Measurements from ENCODE around the gene CES5A.
"Not testable (repeated sequence)": the region's sequence is repeated elsewhere in the genome, so short reads cannot be mapped to it uniquely, and the experiment has no call there.

Gene CES5A

DNA sequence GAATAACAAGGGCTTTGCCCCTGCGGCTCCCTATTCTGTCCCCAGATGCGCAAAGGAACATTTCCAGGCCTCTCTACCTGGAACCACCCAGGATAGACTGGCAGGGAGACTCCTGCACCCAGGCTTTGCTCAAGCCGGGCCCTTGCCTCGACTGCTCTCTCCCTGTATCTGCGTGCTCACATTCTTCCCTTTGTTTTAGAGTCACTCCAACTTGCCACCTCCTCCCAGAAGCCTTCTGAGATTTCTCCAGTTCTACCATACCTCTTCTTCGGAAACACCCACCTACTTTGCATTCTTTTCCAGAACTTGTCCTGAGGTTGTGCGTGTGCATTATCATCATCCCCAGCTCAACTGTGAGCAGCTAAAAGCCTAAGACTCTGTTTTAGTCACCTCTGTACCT is 3.0 kb downstream of the CES5A start:
- DNase-seq, result no peak

DNA sequence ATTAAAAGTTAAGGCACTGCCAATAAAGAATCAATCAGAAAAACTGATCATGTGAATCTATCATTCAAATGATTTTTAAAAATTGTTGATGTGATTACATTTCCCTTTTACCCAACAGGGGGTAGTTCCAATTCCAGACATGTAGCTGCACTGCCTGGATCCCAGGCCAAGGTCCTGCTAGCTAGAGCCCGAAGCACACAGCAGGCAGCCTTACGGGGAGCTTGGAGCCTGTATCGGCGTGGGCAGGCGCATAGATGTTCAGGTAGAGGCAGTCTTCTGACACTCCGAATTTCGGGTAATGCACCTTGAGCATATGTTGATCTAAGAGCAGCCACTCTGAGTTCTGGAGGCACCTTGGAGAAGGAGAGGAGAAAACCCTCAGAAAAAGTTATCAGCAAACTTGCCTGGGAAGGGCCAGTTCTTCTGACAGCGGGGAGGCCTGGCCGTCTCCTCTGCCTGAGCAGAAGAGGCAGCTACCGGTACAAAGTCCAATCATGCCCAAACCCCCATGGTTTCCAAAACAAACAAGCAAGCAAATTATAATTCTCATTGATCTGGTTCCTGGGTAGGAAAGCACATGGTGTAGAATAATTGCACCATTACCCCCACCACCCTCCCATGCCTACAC is 3.6 kb downstream of the CES5A start:
- no peak for DNase-seq

DNA sequence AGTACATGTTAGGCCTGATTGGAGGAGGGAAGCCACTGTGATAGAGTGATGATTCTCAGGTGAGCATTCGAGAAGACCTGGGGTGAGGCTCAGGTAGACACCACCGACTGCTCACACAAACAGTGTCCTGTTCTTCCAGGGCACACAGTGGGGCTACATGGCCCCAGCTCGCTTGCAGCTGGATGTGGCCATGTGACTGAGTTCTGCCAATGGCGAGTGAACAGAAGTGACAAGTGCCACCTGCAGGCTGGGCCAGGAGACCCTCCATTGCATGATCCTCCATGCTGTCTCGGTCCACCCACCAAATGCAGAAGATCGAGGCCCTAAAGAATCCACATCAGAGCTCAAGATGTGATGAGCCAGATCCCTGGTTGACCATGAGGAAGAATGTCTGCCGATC is 6.2 kb downstream of the CES5A start:
- no peak for DNase-seq

DNA sequence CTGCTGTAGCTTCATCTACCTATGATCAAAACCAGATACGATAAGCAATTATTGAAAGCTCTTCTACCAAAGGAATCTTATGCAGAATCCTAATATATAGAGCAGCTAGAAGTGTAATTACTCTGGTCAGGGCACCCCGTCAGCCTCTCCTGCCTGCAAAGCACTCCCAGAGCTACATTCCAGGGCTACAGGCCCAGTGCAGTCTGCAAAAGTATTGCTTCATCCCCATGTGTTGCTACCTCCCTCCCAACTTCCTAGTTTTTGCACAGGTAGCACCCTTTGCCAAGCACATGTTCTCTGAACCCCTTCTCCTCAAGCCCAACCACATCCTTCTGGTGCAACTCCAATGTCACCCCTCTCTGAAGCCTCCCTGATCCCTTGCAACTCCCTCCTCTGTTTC is 7.0 kb downstream of the CES5A start:
- DNase-seq, result no peak

DNA sequence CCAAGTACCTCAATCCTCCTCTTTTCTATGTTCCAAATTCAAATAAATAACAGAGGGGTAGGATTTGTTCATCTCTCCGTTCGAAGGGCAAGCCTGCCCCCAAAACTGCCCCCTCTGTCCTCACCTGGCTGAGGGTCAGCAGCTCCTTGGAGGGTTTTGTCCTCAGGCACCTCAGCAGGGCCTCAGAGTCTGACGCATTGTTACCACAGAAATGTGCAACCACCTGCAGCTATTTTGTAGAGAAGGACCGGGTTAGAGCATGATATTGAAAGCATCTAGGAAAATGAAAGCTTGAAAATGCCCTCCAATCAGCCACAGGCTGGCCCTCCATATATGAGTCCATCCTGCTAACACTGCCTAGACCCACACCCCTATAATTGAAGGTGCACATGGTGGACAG is 13.9 kb downstream of the CES5A start:
- DNase-seq, result no peak

DNA sequence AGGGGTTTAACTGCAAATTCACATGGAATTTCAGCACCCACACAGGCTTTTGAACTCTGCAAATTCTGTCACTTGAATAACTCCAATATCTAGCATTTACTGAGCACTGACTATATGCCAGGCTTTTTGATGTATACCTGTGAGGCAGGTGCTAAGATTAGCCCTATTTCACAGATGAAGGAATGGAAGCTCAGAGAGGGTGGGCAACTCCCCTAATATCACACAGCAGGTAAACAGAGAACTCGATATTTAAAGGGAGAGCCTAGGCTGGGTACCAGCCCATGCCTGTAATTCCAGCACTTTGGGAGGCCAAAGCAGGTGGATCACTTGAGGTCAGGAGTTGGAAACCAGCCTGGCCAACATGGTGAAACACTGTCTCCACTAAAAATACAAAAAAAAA is 17.5 kb downstream of the CES5A start:
- not testable (repeated sequence) for DNase-seq

DNA sequence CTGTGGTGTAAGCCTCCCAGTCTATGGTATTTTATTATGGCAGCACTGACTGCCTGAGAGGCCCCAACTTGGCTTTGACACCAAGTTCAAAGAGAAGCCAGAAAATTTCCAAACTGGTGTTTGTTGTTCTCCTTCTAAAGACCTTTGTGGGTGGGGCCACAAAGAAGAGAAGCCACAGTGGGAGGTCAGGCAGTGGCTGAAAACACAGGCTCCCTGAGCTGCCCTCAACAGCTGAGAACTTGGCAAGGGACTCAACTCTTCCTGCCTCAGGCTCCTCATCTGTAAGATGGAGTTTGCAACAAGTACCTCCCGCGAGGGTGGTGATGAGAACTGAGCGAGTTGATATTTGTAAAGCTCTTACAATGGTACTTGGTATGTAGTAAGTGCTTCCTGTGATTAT is 18.2 kb downstream of the CES5A start:
- DNase-seq, result no peak

DNA sequence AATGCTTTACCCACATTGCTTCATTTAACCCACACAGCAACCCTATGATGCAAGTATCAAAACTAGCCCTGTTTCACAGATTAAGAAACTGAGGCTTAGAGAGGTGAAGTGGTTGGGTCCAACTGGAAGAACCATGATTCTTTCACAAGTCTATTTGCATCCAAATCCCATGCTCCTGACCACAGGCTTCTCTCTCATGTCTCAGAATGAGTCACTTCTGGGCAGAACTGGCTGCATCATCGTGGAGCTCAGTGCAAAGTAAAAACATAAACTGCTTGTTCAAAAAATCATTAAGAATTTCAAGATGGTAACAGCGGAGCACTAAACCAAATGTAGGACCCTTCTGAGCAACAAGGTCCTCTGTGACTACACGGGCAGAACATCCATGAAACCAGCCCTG is 22.1 kb downstream of the CES5A start:
- no peak for DNase-seq

DNA sequence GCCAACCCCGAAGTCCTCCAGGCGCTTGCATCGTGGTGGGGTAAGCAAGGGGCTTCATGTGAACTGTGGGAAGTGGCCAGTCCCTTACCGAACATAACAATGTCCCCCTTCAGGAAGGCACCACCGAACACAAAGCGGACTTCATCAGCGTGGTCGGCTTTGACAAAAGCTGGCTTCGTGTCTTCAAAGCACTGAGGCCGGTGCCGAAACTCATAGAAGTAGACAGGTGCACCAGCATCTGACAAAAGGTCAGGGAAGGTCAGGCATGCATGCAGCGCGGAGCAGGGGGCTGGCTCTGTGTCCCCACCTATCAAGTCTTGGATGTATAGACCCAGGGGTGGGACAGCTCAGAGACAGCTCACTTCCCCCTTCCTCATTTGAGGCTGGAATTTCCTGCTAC is 25.6 kb downstream of the CES5A start:
- no peak for DNase-seq

DNA sequence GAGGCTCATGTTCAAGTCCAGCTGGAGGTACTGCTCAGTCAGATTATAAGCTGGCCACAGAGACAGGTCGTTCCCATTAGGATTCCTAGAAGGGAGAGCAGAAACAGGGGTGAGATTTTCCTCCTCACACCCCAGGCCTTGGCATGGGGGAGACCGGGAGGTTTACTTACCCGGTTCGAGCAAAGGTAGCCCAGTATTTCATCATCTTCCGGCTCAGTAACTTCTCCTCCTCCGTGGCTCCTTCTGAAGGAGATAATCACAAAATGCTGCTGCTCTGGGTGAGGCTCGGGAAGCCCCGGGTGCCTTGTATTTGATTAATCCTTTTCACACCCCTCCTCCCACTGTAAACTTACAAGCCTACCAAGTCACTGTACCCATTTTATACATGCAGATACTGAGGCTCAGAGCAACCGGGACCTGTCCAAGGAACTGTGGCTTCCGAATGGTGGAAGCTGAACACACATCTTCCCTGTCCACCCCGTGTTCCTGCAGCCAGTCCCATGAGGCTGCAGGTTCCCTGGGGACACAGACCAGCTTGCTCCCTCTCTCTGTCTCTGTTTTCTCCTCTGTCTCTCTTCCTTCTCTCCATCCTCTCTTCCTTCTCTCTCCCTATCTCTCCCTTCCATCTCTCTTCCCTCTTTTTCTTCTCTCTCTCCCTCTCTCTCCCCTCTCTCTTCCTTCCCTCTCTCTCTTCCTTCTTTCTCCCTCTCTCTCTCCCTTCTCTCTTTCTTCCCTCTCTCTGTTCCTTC is 28.4 kb downstream of the CES5A start:
- DNase-seq, result no peak

DNA sequence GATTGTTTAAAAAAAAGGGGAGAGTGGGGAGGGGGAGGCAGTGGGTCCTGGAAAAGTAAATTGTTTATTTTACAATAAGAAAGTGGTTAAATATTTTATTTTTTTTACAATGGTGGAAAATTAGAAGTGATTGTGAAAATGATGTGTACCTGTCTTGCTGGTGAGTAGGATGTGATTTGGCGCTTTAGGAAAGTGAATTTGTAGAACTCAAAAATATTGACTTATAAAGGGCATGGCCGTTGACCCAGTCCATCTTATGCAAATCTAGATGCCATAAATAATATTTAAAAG is 32.1 kb downstream of the CES5A start:
- no peak for DNase-seq

DNA sequence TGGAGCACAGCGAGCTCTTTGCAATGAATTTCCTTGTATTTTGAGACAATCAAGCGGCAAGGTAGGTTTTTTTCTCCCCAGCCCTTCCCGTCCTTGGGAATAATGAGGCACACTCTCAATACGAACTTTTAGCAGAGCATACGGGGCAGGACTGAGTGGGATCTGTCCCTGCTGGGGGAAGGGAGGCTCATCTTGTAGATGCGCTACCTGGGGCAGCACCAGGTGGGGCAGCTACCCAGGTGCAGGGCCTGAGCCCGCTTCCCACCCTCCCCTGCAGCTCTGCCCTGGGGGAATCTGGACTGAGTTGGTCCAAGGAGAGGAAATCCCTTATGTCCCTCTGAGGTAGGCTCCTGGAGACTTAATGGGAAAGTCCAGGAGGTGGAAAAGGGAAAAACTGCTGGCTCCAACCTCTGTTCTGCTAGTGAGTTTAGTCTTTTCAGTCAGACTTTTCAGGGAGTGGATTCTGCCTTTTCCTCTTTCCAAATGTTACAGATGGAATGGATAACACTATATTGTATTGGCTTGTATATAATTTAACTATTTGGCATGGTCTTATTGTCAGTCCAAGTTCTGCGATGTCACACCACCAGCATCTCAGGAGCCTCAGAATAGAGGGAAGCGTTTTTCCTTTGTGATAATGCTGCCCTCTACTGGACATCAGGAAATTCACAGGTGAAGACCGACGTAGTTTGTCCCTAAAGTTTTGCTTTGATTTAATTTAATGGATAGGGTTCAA is 32.6 kb downstream of the CES5A start:
- DNase-seq, result peak; percentile 56

DNA sequence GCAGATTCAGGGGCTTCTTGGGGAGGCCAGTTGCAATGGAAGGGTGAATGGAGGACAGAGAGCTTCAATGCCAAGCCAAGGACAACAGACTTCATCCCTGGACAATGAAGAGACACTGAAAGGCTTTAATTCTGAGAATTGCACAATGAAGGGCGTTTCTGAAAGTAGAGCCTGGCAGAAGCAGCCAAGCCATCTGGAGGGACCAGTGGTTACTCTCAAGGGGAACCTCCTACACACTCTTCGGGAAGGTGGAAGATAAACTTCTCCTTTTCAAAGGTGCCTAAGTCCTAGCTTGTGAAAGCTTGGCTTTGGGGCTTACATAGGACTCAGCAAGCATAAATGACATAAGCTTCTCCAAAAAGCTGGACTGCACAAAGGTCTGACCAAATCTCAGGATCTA is 36.1 kb downstream of the CES5A start:
- DNase-seq, result no peak

DNA sequence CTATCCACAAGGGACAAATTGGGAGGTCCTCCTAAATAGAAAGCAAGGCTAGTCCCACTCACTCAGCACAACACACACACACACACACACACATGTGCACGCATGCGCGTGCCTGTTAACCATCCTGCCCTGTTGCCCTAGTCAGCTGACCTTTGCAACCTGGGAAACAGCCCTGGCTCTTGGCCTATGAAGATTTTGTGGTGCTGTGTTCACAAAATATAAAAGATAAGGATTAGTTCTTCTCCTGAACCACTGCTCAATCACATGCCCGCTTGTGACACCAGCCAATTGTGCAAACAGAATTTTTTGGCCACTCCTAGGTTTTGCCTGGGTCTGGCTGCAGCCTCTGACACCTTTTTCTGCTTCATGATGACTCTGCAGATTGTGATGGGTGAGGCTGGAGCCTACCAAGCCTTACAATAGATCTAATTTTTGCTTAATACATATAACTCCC is 39.0 kb downstream of the CES5A start:
- no peak for DNase-seq

DNA sequence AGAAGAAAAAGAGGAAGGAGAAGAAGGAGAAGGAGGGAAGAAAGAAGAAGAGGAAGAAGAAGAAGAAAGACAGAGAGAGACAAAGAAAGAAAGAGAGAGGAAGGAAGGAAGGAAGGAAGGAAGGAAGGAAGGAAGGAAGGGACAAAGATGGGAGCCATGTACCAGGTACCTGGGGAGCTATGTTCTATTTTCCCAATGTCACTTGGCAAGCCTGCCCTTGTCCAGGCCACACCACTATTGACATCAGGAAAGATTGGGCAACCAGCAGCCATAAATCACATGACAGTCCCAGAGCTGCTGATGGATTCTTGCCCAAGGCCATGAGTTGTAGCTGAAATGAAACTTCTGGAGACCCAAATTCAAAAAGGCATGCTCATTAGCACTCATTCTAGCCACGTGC is 39.6 kb downstream of the CES5A start:
- no peak for DNase-seq

DNA sequence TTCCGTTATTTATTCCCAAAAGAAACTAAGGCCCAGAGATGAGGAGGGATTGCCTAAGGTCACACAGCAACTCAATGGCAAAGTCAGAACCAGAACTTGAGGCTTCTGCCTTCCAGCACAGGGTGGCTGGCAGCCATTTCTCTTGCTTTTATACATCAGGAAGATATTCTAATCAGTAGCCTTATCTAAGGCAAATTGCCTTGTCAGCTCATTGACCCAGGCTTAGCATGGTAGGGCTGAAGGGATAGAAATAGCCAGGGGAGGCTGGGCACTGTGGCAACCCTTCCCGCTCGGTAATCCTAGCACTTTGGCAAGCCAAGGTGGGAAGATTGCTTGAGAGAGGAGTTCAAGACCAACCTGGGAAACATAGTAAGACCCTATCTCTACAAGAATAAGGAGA is 40.0 kb downstream of the CES5A start:
- DNase-seq, result not testable (repeated sequence)

DNA sequence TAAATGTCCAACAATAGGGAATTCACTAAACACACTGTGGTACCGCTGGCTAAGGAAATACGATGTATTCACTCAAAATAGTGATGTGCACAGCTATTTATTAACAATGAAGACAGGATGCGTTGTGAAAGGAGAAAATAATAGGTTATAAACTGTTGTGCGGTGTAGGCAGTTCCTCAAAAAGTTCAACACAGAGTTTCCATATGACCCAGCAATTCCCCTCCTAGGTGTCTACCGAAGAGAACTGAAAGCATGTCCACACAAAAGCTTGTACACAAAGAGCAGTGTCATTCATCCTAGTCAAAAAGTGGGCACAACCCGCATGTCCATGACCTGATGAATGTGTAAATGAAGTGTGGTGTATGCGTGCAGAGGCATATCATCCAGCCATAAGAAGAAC is 41.1 kb downstream of the CES5A start:
- DNase-seq, result no peak

DNA sequence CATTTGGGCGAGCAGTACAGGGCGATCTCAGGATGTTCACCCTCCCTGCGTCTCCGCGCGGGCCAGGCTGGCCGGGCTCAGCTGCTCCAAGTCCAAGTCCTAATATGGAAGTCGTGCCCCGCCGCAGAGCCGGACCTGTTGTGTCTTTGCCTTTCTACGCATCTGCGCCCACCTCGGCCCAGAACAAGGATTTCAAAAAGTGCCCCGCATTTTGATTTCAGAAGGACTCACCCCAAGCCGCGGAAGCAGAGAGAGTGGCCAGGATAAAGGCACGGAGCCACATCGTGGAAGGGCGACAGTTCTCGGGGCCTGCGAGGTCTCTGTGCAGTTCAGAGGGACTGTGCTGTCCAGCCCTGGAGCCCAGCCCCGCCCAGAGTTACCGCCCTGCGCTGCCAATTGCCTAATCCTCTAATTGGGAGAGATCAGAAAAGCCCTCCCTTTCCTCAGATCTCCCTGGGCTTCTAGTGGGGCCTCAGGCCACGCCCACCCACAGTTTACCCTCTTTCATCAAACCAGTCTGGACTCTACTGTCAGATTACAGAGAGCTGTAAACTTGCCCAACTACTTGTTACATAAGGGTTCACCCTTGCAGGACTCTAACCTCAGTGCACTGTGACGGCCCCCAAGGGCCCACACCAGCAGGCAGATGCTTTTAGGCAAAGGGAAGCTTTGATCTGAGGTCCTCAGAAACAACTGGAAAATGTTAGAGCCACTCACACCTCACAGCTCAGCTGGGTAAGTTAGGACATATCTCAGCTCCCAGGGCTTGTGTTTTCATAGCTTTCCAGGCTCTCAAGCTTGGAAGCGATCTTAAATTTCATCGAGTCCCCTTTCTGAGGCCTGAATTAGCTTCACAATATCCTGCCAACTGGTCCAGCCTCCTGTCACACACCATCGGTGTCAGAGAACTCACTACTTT is 42.1 kb downstream of the CES5A start, which contains the start of gene CES1:
Gene CES1 (minus strand): TSS at position 324 of the 919 bp plus-strand sequence. CDS start 41 bp downstream, at position 283.
- DNase-seq, result no peak

DNA sequence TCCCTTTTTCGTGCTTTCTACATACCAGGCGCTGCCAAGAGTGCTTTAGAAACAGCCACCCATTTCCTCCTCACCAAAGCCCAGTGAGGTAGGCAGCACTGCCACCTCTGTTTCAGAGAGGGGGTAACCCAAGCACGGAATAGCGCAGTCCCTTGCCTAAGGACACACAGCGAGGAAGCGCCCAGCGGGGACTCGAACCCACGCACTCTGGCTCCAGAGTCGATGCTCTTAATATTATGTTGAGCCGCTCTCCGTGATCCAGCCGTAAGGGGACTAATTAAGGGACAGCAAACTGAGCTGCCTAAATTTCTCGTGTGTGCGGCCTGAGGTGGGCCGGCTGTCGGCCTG is 42.8 kb downstream of the CES5A start:
- no peak for DNase-seq

DNA sequence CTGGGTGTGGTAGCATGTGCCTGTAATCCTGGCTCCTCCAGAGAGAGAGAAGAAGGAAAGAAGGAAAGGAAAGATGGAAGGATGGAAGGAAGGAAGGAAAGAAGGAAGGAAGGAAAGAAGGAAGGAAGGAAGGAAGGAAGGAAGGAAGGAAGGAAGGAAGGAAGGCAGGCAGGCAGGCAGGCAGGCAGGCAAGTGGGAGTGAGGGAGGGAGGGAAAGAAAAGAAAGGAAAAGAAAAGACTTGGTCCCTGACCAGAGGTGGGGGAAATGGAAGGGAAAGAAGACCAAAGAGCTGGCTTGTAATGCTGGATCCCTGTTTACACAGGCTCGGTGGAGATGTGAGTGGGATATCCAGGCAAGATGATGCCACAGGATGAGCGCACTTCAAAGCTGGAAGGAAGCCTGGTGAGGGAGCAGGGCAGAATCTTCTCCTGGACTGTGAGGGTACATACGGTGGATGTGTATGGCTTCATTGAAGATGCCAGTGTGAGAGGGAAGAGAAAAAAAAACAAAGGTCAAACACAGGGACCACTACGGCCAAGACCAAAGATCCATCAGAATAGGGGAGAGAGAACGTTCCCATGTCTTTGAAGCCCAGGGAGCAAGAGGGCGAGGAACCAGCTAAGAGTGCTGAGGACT is 44.4 kb downstream of the CES5A start:
- no peak for DNase-seq

DNA sequence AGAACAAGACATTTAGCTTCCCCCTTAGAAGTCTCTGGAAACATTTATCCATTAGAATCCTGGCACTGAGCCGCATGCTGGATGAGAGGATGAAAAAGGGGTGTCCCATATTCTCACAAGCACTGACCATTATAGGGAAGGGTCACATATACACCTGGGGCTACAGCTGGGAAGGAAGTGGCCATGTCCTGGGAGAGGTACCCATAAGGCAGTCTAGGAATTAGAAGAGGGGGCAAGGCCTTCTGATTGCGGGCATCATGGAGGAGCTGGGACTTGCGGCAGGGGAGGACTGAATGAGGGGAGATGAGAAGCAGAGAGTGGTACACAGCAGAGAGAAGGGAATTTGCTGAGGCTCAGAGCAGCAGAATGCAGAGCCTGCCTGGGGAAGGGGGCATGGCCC is 45.9 kb downstream of the CES5A start:
- DNase-seq, result not testable (repeated sequence)

DNA sequence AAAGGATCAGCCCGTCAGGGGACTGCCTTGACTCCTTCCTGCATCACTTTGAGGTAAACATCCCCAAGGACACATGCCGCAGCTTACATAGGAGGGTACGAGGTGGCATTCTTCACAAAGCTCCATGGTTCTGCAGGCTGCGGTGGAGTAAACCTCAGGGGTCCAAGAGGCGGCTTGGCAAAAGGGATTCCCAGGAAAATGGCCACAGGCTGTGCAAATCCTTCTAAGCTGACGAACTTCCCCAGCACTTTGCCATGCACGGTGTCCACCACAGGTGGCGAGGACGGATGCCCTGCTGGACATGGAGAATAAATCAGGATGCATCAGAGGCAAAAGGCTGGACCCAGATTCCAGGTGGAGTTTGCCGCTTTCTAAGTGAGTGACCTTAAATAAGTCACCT is 46.5 kb downstream of the CES5A start:
- no peak for DNase-seq

Measured in midbrain (tissue), 1 donor.